ENCODE data around the gene RANBP10.

The RANBP10 gene

GRCh38 chr16:67679935-67680897 is 126.1 kb downstream of the RANBP10 start:
- no peak for DNase-seq (ENCODE audit: low read depth in 2 of 3, low spot score in 2 of 3)

DNA sequence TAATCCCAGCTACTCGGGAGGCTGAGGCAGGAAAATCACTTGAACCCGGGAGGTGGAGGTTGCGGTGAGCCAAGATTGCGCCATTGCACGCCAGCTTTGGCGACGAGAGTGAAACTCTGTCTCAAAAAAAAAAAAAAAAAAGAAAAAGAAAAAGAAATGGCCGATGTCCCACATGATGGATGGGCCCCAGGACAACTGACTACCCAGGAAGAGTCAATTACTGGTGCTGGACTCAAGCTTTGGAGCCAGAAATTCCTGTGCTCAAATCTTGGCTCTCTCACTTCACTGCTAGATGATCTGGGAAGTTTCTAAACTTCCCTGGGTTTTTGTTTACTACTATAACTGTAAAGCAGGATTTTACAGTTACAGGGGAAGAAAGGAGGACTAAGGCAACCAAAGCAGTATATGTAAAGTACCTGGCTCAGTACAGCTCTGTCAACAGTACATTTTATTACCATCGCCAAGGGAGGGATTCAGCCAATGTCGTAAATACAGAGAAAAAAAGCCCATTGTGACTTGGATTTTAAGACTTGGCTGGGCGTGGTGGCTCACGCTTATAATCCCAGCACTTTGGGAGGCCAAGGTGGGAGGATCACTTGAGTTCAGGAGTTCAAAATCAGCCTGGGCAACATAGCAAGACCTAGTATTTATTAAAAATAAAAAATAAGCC is 127.9 kb downstream of the RANBP10 start:
- no peak for DNase-seq (ENCODE audit: low read depth in 2 of 3, low spot score in 2 of 3)

GRCh38 chr16:67677712-67678111 is 128.6 kb downstream of the RANBP10 start:
- no peak for DNase-seq (ENCODE audit: low read depth in 2 of 3, low spot score in 2 of 3)

GRCh38 chr16:67676939-67677338 is 129.4 kb downstream of the RANBP10 start:
- DNase-seq (ENCODE audit: low read depth in 2 of 3, low spot score in 2 of 3), result no peak

DNA sequence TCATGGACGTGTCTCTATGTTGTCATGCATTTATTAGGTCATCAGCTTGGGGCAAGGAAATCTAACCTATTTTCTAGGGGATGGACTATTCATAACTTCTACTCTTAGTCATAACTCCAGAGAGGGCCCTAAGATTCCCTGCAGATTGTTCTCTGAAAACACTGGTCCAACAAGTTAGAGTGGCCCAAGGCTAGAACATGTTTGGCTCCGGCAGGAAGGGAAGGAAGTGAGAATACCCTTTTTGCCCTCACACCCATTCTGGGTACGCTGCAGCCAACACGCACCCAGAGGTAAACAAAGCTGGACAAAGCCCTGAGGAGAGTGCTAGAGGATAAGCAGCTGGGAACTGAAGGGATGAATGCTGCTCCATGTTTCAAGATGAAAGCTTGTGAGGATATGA is 129.8 kb downstream of the RANBP10 start:
- DNase-seq (ENCODE audit: low read depth in 2 of 3, low spot score in 2 of 3), result no peak

- no peak for DNase-seq (ENCODE audit: low read depth in 2 of 3, low spot score in 2 of 3)
Observed at GRCh38 chr16:67675999-67676398, 130.4 kb downstream of the RANBP10 start.

DNA sequence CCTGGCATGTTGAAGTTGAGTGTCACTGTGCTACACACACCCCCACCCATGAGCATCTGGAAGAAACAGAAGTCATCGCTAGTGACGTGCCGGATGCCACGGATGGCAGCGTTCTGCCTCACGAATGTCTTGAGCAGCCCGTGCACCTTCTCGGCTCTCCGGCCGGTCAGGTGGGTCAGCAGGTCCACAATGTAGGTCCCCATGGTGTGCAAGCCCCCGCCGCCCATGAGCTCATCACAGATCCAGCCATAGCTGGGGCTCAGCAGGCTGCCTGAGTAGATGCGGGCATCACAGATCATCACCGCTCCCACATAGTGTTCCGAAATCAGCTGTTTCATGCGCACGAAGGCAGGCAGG is 130.8 kb downstream of the RANBP10 start:
- DNase-seq (ENCODE audit: low read depth in 2 of 3, low spot score in 2 of 3), result no peak

DNA sequence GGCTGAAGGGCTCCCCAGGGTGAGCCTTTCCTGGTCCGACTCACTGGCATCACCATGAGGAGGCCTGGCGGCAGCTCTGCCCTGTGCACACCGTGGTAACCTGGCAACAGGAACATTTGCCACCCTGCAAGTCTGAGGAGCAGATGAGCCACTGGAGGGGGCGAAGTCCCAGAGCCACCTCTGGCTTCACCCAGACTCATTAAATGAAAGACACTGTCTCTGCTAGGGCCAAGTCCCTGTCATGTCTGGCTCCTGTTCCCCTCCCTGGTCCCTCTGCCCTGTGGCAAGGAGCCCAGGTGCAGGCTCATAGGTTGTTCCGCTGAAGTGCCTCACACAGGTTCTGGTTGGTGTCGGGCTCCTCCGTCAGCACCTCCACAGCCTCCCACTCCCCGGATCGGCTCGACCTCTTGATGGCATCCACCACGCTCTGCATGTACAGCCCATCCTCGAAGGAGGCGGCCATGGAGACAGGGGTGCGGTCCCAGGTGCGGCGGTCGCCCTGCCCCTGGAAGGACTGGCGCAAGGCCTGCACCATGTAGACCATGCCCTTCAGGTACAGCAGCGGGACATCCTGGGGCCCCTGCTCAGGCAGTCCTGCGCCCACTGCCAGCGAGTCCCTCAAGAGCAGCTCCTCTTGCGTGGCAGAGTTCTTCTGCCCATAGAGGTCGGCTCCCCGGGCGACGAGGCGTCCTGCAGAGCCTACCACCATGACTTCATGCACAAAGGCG is 131.3 kb downstream of the RANBP10 start:
- no peak for DNase-seq (ENCODE audit: low read depth in 2 of 3, low spot score in 2 of 3)

GRCh38 chr16:67673712-67674580 is 132.4 kb downstream of the RANBP10 start:
- no peak for DNase-seq (ENCODE audit: low read depth in 2 of 3, low spot score in 2 of 3)

All from activated CD8-positive, alpha-beta memory T cell treated with anti-CD3 and anti-CD28 coated beads for 48 hours (primary cell).